Natural killer cell (primary cell): ENCODE measurements around the gene JAZF1. TPM values are rescaled to one million over a fixed set of nuclear protein-coding genes. Genes with fewer than 3 reads are reported as not detected.

Source experiments
- ATAC-seq, 3 donors: fragments of 150-1000 bp in 2 of 3; fragments of 200-7000 bp in 1 of 3; cut with Tn5 transposase; 1 replicate in 1 of 3; 2 replicates in 2 of 3; pipeline ENCODE4 v1.10.0; 2021; ENCODE audit warnings: mild to moderate bottlenecking in 2 of 3, moderate library complexity in 2 of 3
- DNase-seq, 2 donors: peaks; one replicate each; pipeline versions ENCODE4 v3.0.0 to v3.0.0-alpha.2; 2013 to 2021; ENCODE audit warnings: mixed read lengths in 1 of 2
- H3K27ac ChIP-seq: one replicate; pipeline ENCODE4 v1.5.1; 2013; ENCODE audit warnings: mild to moderate bottlenecking, low read length
- H3K27me3 ChIP-seq: one replicate; pipeline ENCODE4 v1.6.1; 2013; ENCODE audit warnings: low read length; ENCODE audit not compliant: control insufficient read depth, insufficient read depth
- H3K36me3 ChIP-seq: one replicate; pipeline ENCODE4 v1.6.1; 2013; ENCODE audit warnings: low read length; ENCODE audit not compliant: control insufficient read depth, insufficient read depth
- H3K4me1 ChIP-seq: one replicate; pipeline ENCODE4 v1.6.1; 2013; ENCODE audit warnings: low read length; ENCODE audit not compliant: control insufficient read depth, insufficient read depth
- H3K4me3 ChIP-seq: one replicate; pipeline ENCODE4 v1.5.1; 2013; ENCODE audit warnings: low read length
- H3K9me3 ChIP-seq: one replicate; pipeline ENCODE4 v1.6.1; 2013; ENCODE audit warnings: low read length; ENCODE audit not compliant: control insufficient read depth, insufficient read depth
- H3K27ac Mint-ChIP-seq, 2 donors: one replicate each; pipeline ENCODE4 v1.8.0; 2022; ENCODE audit warnings: mild to moderate bottlenecking in 2 of 2, mixed read lengths in 2 of 2, moderate library complexity in 1 of 2
- H3K27me3 Mint-ChIP-seq, 2 donors: one replicate each; pipeline ENCODE4 v1.8.0; 2022; ENCODE audit warnings: low read depth in 2 of 2, mixed read lengths in 2 of 2
- H3K36me3 Mint-ChIP-seq: one replicate; pipeline ENCODE4 v1.8.0; 2022; ENCODE audit warnings: mixed read lengths
- H3K4me1 Mint-ChIP-seq, 2 donors: one replicate each; pipeline ENCODE4 v1.8.0; 2022; ENCODE audit warnings: mixed read lengths in 2 of 2
- H3K4me3 Mint-ChIP-seq: one replicate; pipeline ENCODE4 v1.8.0; 2022; ENCODE audit warnings: mild to moderate bottlenecking, moderate library complexity, mixed read lengths
- H3K9me3 Mint-ChIP-seq, 2 donors: one replicate each; pipeline ENCODE4 v1.8.0; 2022; ENCODE audit warnings: mixed read lengths in 2 of 2
- CTCF ChIP-seq: fragments of 200-600 bp; IDR thresholded peaks from one replicate; pipeline ENCODE4 v1.8.0; 2022; ENCODE audit warnings: antibody characterized with exemption
- WGBS: methylation state at CpG from one replicate; pipeline ENCODE4 v1.1.7; 2013; ENCODE audit warnings: missing lambda C conversion rate; ENCODE audit not compliant: insufficient coverage; 5-methylcytosine and 5-hydroxymethylcytosine counted together
- intact Hi-C: fragments of 100-400 bp; cut with micrococcal nuclease; formaldehyde crosslinking; loops from one replicate; pipeline ENCODE4 v1.14.2; 2022
- total RNA-seq, 4 donors: library from RNA; stranded (reverse); fragments of 120-200 nt in 1 of 4; gene quantifications; one replicate each; pipeline versions ENCODE4 v1.2.3 to v1.2.4, GENCODE V29; 2013 to 2022

The JAZF1 gene
- total RNA-seq, 3 donors from 2014 or later (not counting 1 experiment from before 2014, with no cell fraction given): 82.5 to 89.7 (median 87.6) TPM

- Histone ChIP-seq H3K4me1 (no peaks in the 10 kb centered on the region), H3K9me3 (no peaks in the 10 kb centered on the region), H3K4me3 (no peak overlapping the region), H3K36me3 (no peaks in the 10 kb centered on the region), H3K27ac (no peak overlapping the region), H3K27me3 (no peaks in the 10 kb centered on the region)
- Mint-ChIP-seq H3K4me1 (peaks cover 57 to 67% of the 10 kb centered on the region in 2 donors), H3K36me3 (no peaks in the 10 kb centered on the region), H3K27ac (peak overlapping the region; percentile 34 to 36), H3K4me3 (no peak overlapping the region), H3K9me3 (no peaks in the 10 kb centered on the region), H3K27me3 (no peaks in the 10 kb centered on the region)
- 76% methylated on average over 3 of the region's 3 CpGs for WGBS
- ATAC-seq (peak in 1 of 3 donors; percentile 24), DNase-seq (peak in 1 of 2 donors; percentile 15)
- intact Hi-C loops: no loop called here
- peak; percentile 58 for TF ChIP-seq CTCF
Observed at GRCh38 chr7:27933671-27934565, 246.7 kb downstream of the JAZF1 start.

GRCh38 chr7:27930910-27931476 is 249.6 kb downstream of the JAZF1 start:
- Mint-ChIP-seq H3K4me1 (peaks cover 50 to 63% of the 10 kb centered on the region in 2 donors), H3K27me3 (no peaks in the 10 kb centered on the region)
- intact Hi-C loops: no loop called here

GRCh38 chr7:27929127-27929526 is 251.5 kb downstream of the JAZF1 start:
- H3K4me3 Mint-ChIP-seq: no peak overlapping the region
- Histone ChIP-seq H3K27me3 (no peaks in the 10 kb centered on the region), H3K4me3 (no peak overlapping the region), H3K36me3 (no peaks in the 10 kb centered on the region), H3K27ac (no peak overlapping the region), H3K4me1 (no peaks in the 10 kb centered on the region), H3K9me3 (no peaks in the 10 kb centered on the region)
- H3K27ac Mint-ChIP-seq: peak overlapping the region; percentile 22 to 42
- no peaks in the 10 kb centered on the region for H3K27me3 Mint-ChIP-seq
- WGBS: 61% methylated on average over 3 of the region's 3 CpGs
- intact Hi-C loops: no loop called here
- ATAC-seq (no peak), DNase-seq (no peak)
- no peaks in the 10 kb centered on the region for H3K9me3 Mint-ChIP-seq
- H3K36me3 Mint-ChIP-seq: no peaks in the 10 kb centered on the region
- TF ChIP-seq CTCF: no peak
- H3K4me1 Mint-ChIP-seq: peaks cover 47 to 60% of the 10 kb centered on the region in 2 donors

More at GRCh38 chr7:27930910-27931476, 249.6 kb downstream of the JAZF1 start:
- DNase-seq: no peak
- Mint-ChIP-seq H3K4me3 (no peak overlapping the region), H3K36me3 (no peaks in the 10 kb centered on the region), H3K27ac (no peak overlapping the region), H3K9me3 (no peaks in the 10 kb centered on the region)
- Histone ChIP-seq H3K4me3 (no peak overlapping the region), H3K4me1 (no peaks in the 10 kb centered on the region), H3K27ac (no peak overlapping the region), H3K27me3 (no peaks in the 10 kb centered on the region), H3K36me3 (no peaks in the 10 kb centered on the region), H3K9me3 (no peaks in the 10 kb centered on the region)
- TF ChIP-seq CTCF: no peak
- no peak for ATAC-seq
